Adipocyte (in vitro differentiated cells): Measurements from ENCODE around the gene XRRA1.

Source experiments
- DNase-seq: peaks from one replicate; pipeline ENCODE4 v3.0.0-alpha.2; 2015; ENCODE audit warnings: low read depth
- H3K27me3 ChIP-seq: replicated peaks from 2 replicates; pipeline ENCODE4 v1.7.0; 2013; ENCODE audit warnings: mild to moderate bottlenecking, low read length, moderate library complexity; ENCODE audit not compliant: control insufficient read depth, insufficient read depth
- H3K36me3 ChIP-seq: 2 replicates; pipeline ENCODE4 v1.7.0; 2013; ENCODE audit warnings: low read length, mild to moderate bottlenecking, moderate library complexity; ENCODE audit not compliant: control insufficient read depth, insufficient read depth, severe bottlenecking
- H3K4me1 ChIP-seq: 2 replicates; pipeline ENCODE4 v1.7.0; 2013; ENCODE audit warnings: mild to moderate bottlenecking, low read length, moderate library complexity; ENCODE audit not compliant: control insufficient read depth, insufficient read depth
- H3K4me3 ChIP-seq: 2 replicates; pipeline ENCODE4 v1.7.0; 2013; ENCODE audit warnings: mild to moderate bottlenecking, low read length, moderate library complexity
- H3K9ac ChIP-seq: 2 replicates; pipeline ENCODE4 v1.7.0; 2013; ENCODE audit warnings: mild to moderate bottlenecking, low read length, moderate library complexity
- H3K9me3 ChIP-seq: 2 replicates; pipeline ENCODE4 v1.7.0; 2013; ENCODE audit warnings: mild to moderate bottlenecking, low read length, moderate library complexity; ENCODE audit not compliant: control insufficient read depth

XRRA1 gene

DNA sequence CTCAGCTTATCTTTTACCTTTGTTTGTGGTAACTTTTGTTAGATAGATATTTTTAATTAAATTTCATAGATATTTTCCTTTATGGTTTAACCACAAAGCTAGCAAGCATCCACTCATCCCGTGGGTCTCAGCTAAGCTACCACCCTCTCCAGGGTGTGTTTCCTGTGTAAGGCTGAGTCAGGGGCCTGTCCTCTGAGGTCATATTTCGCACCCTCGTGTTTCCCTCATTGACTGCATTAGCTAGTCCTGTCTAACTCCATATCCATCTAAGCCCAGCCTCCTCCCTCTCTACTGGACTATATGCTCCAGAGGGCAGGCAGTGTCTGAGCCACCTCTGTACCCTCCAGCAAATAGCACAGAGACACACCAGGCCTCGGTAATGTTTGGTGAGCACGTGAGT is 16.7 kb downstream of the XRRA1 start:
- Histone ChIP-seq H3K9ac (no peak overlapping the region), H3K9me3 (no peaks in the 10 kb centered on the region), H3K4me1 (peaks cover 13% of the 10 kb centered on the region), H3K27me3 (no peaks in the 10 kb centered on the region), H3K36me3 (peaks cover 40% of the 10 kb centered on the region), H3K4me3 (no peak overlapping the region)
- DNase-seq: no peak

DNA sequence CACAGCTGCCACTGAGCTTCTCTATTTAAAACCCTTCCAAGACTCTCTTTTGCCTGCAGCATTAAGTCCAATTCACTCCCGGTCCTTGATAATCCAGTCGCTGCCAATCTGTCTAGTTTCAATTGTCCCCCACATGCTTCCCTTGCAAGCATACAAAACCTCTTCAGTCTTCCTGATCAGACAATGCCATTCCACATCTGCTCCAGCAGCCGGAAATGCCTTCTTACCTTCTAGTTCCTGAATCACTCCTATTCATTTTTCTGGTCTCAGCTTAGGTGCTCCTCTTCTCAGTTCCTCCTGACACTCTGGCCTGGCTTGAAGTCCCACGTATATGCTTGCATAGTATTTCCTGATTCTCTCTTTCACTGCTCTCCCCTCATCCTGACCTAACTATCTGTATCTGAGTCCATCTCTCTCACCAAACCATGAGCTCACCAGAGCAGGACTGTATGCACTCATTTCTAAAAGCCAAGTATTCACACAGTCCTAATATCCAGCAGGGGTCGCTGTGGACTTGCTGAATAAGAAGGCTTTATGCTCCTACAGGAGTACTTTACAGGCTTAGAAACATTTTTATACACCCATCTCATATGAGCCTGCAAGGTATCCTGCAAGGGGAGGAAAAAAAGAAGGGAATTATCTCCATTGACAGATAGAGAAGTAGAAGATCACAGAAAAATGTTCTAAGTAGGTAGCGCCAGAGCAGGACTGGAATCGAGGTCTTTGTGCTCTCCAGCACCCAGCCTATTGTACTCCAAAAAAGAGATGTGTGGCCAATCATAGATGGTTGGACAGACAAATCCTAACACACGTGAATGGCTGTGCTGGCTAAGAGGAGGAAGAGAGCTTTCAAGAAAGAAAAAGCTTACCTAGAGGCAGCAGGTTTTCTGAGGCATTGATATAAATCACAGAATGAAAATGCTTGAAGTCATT is 19.2 kb downstream of the XRRA1 start:
- H3K9ac ChIP-seq: no peak overlapping the region
- H3K4me3 ChIP-seq: no peak overlapping the region
- peaks cover 26% of the 10 kb centered on the region for H3K36me3 ChIP-seq
- peaks cover 17% of the 10 kb centered on the region for H3K4me1 ChIP-seq
- no peaks in the 10 kb centered on the region for H3K9me3 ChIP-seq
- DNase-seq: peak; percentile 94
- H3K27me3 ChIP-seq: no peaks in the 10 kb centered on the region

DNA sequence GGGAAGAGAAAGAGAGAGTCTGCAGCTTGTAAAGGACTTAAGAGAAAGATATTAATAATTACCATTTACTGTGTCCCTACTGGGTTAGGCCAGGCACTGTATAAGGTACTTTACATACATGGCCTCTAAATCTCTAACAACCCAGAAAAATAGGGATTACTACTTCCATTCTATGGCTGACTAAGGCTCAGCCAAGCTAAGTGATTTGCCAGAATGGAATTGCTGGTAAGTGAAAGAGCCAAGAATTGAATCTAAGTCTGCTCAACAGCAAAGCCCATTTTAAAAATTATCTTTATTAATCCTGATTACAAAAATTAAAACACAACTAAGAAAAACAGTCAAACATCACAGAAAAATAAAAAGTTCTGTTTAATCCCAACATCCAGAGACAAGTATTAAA is 21.4 kb downstream of the XRRA1 start:
- H3K9ac ChIP-seq: no peak overlapping the region
- no peaks in the 10 kb centered on the region for H3K27me3 ChIP-seq
- H3K9me3 ChIP-seq: no peaks in the 10 kb centered on the region
- H3K36me3 ChIP-seq: peaks cover 9% of the 10 kb centered on the region
- peaks cover 26% of the 10 kb centered on the region for H3K4me1 ChIP-seq
- DNase-seq: no peak
- no peak overlapping the region for H3K4me3 ChIP-seq

DNA sequence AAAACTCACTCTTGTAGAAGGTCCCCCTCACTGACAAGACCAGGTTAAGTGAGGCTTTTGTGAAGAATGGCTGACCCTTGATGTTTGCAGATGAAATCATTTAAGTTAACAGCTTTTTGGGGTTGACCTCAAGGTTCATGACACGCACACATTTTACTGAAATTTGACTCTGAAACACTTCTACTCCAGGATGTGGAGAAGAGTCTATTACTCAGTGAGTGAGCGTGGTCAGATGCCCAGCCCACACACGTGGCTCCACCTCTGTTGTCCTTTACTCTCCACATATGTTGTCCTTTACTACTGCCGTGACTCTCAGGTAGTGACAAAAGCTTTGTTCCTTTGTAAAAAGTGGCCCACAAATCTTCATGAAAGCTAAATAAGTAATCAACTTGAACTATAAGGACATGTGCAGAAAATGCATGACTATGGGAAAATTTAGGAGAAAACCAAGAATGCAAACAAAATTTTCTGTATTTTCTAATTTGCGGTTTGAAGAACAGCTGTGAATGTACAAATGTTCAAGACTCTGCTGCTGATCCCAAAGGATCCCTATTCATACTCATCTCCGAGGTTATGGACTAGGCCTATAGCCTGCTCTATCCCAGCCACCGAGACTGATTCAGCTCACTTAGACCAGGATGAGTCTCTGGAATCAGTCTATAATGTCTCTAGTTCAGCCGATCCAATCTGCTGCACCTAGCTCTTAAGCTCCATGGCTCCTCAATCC is 22.4 kb downstream of the XRRA1 start:
- no peak for DNase-seq
- Histone ChIP-seq H3K36me3 (peaks cover 5% of the 10 kb centered on the region), H3K4me3 (no peak overlapping the region), H3K9me3 (no peaks in the 10 kb centered on the region), H3K27me3 (no peaks in the 10 kb centered on the region), H3K9ac (no peak overlapping the region), H3K4me1 (peaks cover 28% of the 10 kb centered on the region)

DNA sequence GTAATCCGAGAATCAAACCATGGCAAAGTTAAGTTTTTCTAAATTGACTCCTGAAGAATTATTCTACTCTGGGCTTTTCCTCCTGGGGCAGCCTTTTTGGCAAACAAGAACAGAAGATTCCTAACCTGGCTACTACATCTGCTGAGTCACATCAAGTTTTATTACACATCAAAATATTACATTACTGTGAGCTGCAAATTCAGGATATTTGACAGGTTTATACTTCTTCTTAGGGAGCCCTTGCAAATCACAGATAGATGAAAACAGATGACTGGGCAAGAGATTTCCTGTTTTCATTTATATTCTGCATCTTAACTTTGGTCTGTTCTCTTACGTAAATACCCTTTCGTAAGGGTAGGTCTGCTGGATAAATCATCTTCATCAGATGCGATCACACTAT is 23.6 kb downstream of the XRRA1 start:
- no peaks in the 10 kb centered on the region for H3K9me3 ChIP-seq
- peak; percentile 20 for DNase-seq
- H3K9ac ChIP-seq: no peak overlapping the region

DNA sequence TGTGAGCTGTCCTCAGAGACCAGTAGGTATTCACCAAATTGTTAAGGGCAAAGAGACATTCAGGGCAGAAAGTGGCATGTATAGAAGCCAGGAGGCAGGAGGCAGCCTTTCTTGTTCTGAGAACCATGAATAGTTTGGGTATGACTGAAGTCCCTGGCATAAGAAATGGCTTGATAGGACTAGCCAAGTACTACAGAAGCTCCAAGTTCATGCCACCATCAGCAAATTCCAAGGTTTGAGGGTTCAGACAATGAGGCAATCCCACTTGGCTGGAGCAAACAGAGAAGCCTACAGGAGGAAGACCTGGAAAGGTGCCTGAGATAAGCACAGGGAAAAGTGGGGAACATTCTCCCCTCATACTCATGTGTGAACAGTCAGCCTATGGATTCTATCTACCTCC is 25.8 kb downstream of the XRRA1 start:
- peaks cover 17% of the 10 kb centered on the region for H3K36me3 ChIP-seq
- no peaks in the 10 kb centered on the region for H3K9me3 ChIP-seq
- H3K4me1 ChIP-seq: peaks cover 28% of the 10 kb centered on the region
- no peaks in the 10 kb centered on the region for H3K27me3 ChIP-seq
- no peak overlapping the region for H3K9ac ChIP-seq
- no peak for DNase-seq
- no peak overlapping the region for H3K4me3 ChIP-seq

More for the DNA sequence above, 23.6 kb downstream of the XRRA1 start:
- Histone ChIP-seq H3K4me1 (peaks cover 28% of the 10 kb centered on the region), H3K4me3 (no peak overlapping the region), H3K36me3 (peaks cover 5% of the 10 kb centered on the region), H3K27me3 (no peaks in the 10 kb centered on the region)

DNA sequence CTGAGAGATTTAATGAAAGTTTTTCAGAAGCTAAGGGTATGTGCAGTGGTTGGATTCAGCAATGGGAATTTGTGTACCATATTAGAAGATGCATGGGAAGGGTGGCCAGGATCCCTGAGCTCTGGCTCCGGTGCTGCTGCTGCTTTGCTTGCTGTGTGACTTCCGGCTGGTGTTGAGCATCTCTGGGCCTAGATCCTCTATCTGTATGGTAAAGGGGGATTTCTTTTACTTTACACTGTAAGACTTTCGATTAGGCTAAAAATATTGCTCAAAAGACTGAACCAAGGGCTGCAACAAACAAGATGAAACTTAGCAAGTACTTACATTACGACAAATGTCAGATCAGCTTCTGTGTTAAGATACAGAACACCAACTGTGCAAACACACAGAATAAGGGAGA is 39.1 kb downstream of the XRRA1 start:
- Histone ChIP-seq H3K4me3 (no peak overlapping the region), H3K4me1 (no peaks in the 10 kb centered on the region), H3K9me3 (no peaks in the 10 kb centered on the region), H3K36me3 (peaks cover 17% of the 10 kb centered on the region), H3K27me3 (no peaks in the 10 kb centered on the region), H3K9ac (no peak overlapping the region)
- DNase-seq: no peak

DNA sequence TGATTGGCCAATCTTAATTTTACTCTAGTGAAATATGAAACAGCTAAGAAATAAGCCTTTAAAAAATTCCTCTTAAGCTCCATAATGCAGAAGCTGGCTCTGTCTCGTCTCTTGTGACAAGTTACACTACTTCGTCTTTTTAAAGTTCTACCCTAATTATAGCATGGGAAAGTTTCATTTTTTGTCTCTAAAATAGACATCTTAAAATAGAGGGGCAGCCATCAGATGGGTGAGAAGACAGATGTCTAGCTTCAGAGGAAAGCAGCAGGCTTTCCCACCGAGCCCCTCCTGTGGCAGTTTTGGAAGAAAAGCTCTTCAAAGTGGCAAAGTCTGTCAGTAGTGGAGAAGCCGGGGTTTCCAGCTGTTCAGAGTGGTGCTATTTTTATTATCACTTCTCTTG is 39.5 kb downstream of the XRRA1 start:
- no peak overlapping the region for H3K9ac ChIP-seq
- no peak for DNase-seq
- H3K4me3 ChIP-seq: no peak overlapping the region
- H3K36me3 ChIP-seq: peaks cover 13% of the 10 kb centered on the region
- no peaks in the 10 kb centered on the region for H3K4me1 ChIP-seq
- no peaks in the 10 kb centered on the region for H3K27me3 ChIP-seq
- H3K9me3 ChIP-seq: no peaks in the 10 kb centered on the region

DNA sequence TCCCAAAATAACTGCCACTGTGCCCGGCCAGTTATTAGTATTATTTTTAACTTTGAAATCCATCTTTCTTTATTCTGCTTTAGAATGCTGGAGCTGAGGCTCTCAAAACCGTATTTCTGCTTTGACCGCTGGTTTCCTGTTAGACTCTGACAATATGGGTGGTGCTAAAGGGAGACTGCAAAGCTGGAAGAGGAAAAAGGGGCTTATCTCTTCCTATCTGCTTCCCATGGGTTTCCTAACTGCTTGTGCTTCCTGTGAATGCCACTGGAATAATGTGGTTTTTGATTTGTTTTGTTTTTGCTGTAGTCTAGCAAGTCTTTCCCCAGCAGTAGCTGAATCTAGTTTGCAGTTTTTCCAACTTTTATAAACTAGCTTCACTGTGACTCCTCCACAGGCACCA is 43.6 kb downstream of the XRRA1 start:
- no peak for DNase-seq
- no peak overlapping the region for H3K9ac ChIP-seq
- H3K4me1 ChIP-seq: no peaks in the 10 kb centered on the region
- no peak overlapping the region for H3K4me3 ChIP-seq
- peaks cover 17% of the 10 kb centered on the region for H3K36me3 ChIP-seq
- H3K27me3 ChIP-seq: no peaks in the 10 kb centered on the region
- peaks cover 19% of the 10 kb centered on the region for H3K9me3 ChIP-seq

DNA sequence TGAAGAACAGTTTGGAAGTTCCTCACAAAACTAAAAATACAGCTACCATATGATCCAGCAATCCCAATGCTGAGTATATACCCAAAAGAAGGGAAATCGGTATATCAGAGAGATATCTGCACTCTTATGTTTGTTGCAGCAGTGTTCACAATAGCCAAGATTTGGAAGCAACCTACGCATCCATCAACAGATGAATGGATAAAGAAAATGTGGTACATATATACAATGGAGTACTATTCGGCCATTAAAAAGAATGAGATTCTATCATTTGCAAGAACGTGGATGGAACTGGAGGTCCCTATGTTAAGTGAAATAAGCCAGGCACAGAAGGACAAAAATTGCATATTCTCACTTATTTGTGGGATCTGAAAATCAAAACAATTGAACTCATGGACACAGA is 46.5 kb downstream of the XRRA1 start:
- Histone ChIP-seq H3K36me3 (peaks cover 8% of the 10 kb centered on the region), H3K27me3 (no peaks in the 10 kb centered on the region), H3K9ac (no peak overlapping the region), H3K4me1 (no peaks in the 10 kb centered on the region), H3K4me3 (no peak overlapping the region), H3K9me3 (peaks cover 19% of the 10 kb centered on the region)
- DNase-seq: no peak

DNA sequence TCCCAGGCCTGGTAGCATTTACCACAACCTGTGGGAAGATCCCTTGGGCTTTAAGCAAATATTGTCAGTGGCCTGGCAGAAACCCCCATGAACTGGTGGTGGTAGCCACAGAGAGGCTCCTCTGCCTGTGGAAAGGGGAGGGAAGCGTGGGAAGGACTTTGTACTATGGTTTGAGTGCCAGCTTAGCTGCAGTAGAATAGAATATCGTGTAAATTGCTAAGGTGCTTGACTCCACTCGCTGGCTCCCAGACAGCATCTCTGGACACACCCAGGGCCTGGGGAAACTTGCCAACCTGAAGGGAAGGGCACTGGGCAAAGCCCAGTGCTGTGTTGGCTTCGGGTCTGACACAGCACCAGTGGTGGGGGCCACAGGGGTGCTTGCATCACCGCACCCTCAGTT is 52.6 kb downstream of the XRRA1 start:
- Histone ChIP-seq H3K36me3 (no peaks in the 10 kb centered on the region), H3K27me3 (no peaks in the 10 kb centered on the region), H3K9me3 (peaks cover 8% of the 10 kb centered on the region), H3K4me3 (no peak overlapping the region), H3K9ac (no peak overlapping the region), H3K4me1 (no peaks in the 10 kb centered on the region)
- no peak for DNase-seq
